Muscle of back (tissue), 11 donors: Measurements from ENCODE around the gene SAMMSON. TPM values are rescaled to one million over a fixed set of nuclear protein-coding genes. Genes with fewer than 3 reads are reported as not detected.

Experiments used
- DNase-seq, 3 donors: peaks; one replicate each; pipeline versions ENCODE4 v3.0.0 to v3.0.0-alpha.2; 2013
- polyA plus RNA-seq, 10 donors: library from polyadenylated mRNA; unstranded; fragments of 120-200 nt; gene quantifications; one replicate each; pipeline ENCODE4 v1.2.1, GENCODE V29; 2013; ENCODE audit not compliant: insufficient read length in 10 of 10

SAMMSON gene
- polyA plus RNA-seq, 10 donors, result 0.09 to 0.22 (median 0.13) TPM; not detected in 4

DNA sequence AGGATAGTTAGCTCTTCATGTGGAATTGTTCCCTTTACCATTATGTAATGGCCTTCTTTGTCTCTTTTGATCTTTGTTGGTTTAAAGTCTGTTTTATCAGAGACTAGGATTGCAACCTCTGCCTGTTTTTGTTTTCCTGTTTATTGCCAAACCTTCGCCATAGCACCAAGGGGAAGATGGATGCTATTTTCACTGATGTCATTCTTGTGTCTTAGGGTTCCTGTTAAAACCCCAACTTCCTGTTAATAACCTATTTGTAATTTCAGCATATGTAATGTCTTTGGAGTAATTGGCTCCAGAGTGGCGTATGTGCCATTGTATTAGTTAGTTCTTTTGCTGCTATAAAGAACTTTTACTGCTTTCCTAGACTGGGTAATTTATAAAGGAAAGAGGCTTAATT, 10.8 kb downstream of the SAMMSON start:
- no peak for DNase-seq

DNA sequence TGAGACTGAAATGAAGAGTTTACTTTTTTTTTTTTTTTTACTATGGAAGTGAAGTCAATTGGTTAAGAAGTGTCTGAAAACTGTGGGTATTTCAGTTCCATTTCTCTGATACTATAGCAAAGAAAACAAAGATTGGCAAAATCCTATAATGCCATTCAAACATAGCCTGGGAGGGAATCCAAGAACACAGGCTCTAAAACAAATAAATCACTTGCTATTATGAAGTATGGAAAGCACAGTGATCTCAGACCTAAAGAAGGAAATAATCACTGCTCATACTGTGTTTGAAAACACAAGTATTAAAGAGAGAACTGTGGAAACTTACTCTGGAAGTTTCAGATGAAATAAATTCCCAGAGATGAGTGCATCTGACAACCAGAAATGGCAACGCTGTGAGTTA, 12.0 kb downstream of the SAMMSON start:
- no peak for DNase-seq

DNA sequence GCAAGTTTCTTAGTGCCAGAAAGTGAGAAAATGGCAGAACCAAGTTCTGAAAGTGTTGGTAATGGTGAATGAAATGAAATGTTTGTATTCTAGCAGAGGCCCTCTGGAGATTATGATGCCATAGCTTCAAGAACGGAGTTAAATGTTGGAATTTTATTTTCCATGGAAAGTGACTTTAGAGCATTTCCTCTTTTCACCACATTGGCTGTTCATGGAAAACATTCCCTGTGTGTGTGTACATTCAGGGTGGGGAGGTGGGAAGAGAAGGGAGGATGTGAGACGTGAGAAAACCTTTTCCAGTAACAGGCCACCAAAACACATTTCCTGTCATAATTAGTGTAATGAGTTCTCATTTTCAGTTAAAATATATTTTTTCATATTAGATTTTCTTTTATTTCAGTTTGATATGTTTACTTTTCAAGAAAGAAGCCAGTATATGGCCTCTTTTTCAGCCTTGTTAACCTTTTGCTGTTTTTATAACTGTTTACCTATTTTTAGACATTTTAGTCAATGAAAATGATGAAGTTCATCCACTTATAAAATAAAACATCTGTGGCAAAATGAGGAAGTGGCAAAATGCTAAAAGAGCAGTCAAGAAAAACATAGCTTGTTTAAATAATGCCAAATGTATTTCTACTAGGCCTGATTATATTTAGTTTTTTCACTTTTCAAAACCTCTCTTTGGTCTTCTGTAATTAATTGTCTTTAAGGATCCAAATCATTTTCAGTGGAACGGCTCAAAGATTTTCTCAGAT, 21.6 kb downstream of the SAMMSON start:
- DNase-seq, result no peak

DNA sequence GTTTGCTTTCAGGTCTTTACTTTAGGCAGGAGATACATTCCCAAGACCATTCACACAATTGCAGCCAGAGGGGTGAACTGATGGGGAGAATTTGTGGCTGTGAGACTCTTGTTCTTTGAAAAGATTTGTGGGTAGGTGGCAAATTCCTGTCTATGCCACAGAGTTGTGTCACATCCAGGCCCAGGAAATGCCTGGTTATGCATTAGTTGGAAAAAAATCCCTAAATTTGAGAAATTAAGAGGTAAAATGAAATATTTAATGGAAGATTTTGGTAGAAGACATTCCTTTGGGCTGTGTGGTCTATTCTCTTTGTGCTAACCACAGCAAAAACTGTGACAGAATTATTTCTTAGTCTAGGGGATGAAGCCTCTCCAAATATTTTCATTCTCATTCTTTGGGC, 28.8 kb downstream of the SAMMSON start:
- no peak for DNase-seq

DNA sequence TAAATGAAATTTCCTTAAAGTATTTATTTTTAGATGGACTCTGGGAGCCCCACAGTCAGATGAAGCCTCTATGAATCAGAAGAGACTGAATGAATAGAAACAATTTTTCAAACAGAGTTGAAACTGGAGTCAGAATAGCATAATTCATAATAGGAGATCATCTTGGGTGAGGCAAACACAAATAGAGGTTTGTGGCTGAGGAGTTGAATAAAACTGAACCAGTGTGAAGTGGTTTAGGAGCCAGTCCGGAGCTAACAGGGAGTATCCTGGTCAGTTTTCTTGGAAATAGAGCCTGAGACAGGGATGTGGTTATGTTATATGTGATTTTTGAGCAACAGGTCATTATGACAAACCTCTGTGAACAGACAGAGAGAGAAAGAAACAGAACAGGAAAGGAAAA, 39.2 kb downstream of the SAMMSON start:
- DNase-seq, result no peak

DNA sequence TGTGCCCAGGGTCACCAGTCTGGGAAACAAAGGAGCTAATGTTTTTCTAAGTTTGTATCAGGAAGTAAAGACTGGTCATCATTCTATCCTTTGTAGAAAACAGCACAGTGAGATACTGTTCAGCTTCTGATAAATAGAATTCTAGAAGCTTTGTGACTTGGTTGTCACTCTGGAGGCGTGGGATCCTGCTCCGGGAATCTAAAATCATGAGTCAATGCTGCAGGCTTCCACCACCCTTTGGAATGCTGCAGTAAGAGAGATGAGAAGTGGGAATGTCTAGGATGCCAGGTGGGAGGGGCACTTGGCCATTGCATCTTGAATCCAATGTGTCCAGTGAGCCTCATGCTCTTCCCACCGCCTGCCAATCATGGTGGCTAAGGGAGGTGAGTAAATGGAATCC, 40.9 kb downstream of the SAMMSON start:
- no peak for DNase-seq

DNA sequence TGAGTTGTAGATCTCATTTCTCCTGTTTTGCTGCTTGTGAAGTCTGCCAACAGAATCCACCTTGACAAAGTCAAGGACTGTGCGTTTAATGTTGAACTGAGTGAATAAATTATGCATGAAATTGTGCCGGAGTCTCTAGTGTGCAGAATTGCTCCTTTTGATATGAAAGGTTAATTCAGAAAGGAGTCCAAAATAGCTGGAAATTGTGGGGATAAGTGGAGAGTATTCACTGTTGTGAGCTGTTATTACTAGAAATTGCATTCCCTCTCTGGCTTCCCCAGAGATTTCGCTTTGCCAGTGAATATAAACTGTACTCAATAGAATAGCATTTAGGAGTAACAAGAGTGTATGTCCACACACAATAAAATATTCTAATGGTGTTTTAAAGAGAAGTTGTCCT, 43.1 kb downstream of the SAMMSON start:
- DNase-seq, result peak in 1 of 3 donors; percentile 56

DNA sequence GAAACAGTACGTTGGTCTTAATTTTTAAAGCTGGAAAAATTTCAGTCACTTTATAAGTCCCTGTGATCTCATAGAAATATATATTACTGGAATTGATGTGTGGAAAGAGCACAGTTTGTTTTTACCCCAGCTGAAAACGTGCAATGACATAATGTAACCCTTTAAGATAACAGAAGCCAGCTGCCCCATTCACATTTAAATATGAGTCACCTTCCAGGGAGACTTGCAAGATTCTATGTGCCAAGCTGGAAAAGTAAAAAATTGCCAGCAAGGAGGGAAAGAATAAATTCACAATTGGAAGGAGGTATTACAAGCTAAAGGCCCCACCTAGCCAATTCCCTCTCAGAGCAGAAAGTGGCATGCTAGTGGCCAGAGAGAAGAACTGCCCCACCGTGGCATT, 50.2 kb downstream of the SAMMSON start:
- DNase-seq, result no peak

DNA sequence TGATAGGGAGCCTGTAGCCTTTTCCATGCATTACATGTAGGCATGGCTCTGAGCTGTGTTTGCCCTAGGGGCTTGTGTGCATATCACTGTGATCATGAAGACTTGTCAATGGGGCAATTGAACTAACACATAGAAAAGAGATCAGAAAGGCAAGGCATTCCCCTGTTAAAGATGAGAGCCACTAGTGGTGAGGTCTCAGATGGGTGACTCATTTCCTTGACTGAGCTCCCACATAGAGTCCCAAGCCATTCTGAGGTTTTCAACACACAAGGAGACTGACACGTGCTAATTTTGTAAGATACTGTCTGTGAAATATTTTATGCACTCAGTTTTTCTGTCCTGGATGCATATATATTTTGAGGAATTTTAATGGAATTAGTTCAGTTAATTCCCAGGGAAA, 53.8 kb downstream of the SAMMSON start:
- DNase-seq, result no peak

DNA sequence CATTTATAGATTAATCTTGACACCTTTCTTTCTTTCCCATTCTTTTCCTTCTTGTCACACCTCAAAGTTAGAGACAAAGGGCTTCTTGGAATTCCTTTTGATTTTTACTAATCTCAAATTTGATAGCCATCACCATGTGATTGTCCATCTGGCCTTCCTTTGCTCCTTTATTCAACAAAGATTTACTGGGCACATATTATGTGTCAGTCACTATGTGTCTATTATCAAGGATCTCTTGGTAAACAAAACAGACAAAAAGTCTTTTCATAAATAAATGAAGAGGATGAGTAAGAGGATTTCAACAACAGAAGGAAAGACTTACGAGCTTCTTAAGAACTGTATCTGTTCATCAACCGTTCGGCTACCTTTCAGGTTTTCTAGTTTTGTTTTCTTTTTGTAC, 56.5 kb downstream of the SAMMSON start:
- no peak for DNase-seq

DNA sequence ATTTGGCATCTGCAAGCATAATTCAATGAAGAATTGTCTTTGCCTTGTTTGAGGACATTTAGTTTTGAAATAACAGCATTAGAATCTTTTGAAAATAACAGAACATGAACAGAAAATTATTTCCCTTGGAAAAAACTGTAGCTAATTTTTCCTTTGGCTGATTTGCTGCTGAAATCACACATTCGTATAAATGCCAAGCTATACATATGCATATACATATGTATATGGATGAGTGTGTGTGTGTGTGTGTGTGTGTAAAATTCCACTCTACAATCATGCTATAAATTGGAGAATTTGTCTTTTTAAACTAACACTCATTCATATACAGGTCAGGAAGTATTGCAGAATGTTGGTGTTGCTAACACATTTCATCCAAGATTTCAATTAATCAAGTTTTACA, 57.9 kb downstream of the SAMMSON start:
- DNase-seq, result no peak

DNA sequence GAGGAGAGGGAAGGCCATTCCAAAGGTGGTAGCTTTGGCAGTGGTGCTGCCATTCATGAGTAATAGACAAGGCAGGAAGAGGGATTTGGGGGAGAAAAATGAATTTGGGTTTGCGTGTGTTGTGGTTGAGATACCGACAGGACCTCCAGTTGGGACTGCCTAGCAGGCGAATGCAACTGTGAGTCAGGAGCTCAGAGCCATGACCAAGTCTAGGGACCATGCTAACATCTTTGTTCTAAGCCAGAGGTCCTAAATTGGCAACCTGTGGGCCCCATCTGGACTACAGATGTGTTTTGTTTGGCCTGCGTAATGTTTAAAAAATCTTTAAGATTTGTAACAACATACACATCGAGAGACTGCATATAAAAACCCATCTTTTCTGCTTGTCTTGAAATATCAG, 61.6 kb downstream of the SAMMSON start:
- peak in 1 of 3 donors; percentile 21 for DNase-seq

DNA sequence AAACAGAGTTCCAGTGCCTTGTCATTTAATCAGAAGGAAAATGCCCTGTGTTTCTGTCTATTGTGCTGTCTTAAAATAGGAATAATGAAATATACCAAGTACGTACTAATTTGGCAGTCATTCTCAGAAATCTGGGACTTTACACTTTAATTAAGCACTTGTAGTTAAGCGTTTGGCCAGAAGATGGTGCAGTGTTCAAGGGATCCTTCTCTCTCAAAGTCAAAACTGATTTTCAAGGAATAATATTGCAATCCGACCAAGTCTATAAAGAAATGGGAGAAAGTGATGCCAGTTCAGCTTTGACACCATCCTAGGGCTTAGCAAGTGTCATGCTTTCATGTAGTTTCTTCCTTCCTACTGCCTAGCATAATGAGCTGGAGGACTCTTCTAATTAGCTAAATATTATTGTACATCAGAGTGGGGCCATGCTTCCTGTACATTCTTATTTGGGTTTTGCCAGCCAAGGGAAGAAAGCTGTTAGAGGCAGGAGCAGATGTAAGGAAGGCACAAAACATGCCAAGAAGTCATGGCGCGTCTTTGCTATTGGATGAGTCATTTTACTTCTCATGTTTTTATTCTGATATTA, 64.8 kb downstream of the SAMMSON start:
- peak; percentile 17 to 67 (median 39) for DNase-seq

DNA sequence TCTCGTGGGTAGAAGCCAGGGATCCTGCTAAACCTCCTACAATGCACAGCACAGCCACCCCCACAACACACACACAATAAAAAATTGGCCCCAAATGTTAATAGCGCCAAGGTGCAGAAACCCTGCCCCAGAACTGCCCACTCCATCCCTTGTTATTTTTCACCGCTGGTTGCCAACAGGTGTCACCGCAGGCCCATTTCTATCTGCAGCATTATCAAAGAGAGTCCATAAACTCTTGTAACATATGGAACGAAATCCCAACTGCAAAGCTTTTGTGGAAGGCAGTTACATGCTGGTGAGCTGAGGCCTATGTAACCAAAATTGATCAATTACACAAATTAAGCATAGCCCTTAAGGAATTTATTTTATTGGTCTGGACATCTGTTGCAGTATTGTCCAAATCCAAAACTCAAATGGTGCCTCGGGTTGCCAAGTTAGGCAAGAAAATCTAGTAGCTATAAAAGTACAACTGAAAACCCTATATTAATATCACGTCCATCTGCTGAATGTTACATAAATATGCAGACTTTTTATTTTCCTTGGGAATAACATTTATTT, 66.2 kb downstream of the SAMMSON start:
- no peak for DNase-seq

DNA sequence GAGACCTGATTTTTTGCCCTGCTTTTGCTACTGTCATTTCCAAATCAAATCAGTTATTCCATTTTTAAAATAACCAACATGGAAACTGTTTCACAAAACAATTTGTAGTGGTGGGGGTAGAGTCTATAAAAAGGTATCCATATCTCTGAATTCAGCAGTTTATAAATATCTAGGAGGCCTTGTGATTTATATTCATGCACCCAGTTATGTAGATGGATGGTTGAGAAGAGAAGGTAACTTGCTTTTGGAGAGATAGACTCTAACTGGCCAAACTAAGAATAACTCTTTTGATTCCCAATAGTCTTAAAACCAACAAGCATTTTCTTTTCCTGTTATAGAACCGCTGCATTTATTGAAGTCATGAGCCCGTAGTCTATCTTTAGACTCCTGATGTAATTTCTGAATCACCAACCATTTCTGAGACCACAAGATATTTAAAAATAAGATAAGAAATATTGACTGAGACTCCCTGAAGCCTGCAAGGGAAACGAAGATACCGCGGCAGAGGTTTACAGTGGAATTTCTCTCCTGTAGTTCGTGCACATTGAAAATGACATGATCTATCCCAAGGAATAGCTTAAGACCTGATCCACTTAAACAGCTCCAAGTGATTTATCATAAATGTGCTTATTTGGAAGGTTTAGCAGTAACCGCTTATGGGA, 68.5 kb downstream of the SAMMSON start:
- no peak for DNase-seq

DNA sequence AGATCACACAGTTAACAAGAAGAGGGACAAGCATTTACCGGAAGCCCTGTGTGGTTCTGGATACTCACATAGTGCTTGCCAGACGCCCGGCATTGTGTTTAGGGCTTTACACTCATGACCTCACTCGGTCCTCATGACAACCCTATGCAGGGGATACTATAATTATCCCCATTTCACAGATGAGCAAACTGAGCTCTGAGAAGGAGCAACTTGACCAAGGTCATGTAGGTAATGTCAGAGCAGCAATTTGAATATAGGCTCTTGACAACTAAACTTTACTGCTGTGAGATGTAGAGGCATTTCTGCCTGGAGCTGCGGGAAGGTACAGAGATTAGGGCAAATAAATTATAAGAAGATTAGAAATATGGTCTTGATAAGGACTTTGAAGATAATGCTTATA, 70.0 kb downstream of the SAMMSON start:
- DNase-seq, result no peak

DNA sequence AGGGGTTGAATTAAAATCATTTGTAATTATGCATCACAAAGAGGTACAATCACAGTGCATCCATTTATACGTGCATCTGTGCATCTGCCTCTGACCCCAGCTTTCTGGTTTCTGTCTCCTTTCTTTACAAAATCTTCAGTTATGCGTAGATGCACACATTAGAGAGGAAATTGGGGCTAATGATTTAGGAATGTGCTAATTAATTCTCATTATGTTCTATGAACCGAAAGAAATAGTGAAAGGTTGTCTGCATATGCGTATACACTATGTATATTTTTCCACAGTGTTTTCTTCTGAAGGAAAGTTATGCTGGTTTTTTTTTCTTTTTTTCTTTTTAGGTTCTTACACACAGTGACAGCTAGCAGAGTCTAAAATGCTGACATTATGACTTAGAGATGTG, 71.6 kb downstream of the SAMMSON start:
- DNase-seq, result no peak

DNA sequence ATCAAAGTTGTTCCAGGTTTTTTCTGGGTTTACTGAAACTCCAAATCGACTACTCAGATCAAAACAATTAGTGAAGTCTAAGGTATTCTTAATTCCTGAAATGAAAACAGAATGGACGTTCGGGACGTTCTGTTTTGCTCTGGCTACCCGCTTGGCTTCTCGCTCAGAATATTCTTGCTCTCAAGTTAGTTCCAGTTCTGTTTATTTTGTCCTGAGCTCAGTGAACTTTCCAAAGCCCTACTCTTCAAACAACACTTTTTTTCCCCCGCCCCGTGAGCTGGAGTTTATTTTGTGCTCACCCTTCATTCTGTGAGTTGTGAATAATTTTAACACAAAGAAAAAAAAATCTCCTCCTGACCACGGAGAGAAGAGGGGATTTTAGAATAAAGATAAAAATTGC, 72.6 kb downstream of the SAMMSON start:
- peak in 1 of 3 donors; percentile 34 for DNase-seq

DNA sequence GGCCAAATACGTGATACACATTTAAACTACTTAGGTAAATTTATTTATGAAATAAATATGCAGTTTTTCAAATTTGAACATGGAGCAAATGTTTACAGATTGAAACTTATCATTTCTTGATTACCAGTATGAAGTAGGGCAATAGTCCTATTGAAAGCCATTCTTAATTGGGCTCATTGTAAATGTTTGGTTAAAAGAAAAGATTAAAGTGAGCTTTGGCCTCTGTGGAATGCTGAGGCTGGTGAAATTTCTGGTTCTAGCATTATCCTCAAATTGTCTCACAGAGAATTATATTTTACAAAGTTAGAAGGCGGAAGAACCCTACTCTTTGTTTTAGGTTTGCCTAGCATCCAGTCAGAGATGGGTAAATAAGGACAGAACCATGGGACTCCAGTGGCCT, 73.2 kb downstream of the SAMMSON start:
- DNase-seq, result no peak

DNA sequence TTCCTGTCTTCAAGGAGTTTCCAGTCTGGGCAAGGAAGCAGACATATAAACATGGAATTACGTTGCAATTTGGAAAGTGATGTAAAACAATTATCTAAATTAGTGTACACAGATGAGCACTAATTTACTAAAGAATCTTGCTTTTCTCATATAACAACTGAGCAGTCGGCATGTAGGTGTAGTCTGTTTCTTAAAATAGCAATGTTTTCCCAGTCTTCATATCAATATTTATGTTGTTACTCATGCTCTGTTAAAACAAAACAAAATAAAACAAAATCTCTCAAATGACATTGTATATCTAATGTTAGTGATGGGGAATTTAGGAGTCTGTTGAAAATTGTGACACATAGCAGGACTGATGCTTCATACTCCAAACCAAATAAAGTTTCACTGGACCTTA, 75.6 kb downstream of the SAMMSON start:
- DNase-seq, result no peak

DNA sequence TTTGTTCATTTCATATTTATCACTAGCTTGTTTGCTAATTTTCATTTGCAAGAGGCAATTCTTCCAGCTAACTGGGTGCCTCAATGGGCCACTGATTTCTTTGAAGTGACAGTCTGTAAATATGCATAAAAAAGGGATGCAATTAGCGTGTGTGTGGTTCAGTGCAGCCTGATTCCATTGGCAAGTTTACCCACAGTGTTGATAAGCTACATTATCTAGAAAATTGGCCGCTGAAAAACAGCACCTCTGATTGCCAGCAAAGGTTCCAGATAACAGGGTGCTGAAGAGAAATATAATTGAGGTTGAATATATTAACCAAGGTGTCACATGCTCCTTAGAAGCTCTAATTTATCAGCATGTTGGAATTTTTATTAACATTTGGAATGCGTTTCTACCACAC, 76.9 kb downstream of the SAMMSON start:
- DNase-seq, result no peak

DNA sequence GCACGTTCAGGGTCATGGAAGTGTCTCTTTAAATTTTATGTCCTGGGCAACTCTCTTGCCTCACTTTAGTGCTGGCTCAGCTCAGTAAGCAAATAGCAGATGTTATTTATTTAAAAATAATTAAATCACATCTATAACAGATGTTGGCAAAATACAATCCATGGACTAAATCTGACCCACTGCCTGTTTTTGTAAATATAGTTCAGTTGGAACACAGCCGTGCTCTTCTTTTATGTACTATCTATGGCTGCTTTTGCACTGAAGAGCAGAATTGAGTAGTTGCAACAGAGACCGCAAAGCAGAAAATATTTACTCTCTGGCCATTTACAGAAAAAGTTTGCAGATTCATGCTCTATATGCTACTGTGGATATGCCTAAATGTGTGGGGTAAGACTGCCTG, 79.2 kb downstream of the SAMMSON start:
- DNase-seq, result peak in 1 of 3 donors; percentile 53

DNA sequence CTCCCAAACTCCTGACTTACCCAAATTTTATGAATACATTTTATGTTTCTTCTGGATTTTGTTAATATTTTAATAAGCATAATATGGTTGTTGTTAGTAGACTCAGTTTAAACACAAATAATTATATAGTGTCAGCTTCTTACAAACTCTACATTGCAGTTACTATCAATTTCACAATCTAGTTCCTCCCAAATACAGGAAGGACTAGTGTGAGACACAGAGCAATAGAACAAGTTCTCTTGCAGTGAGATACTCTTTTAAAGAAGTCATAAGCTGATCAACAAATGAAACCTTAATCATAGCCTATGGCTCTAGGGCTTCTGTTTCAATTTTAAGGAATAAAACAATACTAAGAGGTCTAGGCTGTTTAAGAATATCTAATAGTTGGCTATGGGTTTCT, 86.1 kb downstream of the SAMMSON start:
- no peak for DNase-seq
